H9 (cell line): ENCODE results near the gene ACBD6. TPM values are rescaled to one million over a fixed set of nuclear protein-coding genes. Genes with fewer than 3 reads are reported as not detected.

Experiments used
- DNase-seq: peaks from one replicate; pipeline ENCODE4 v3.0.0-alpha.2; 2017
- H2AFZ ChIP-seq: one replicate; pipeline ENCODE4 v1.6.1; 2013; ENCODE audit warnings: mild to moderate bottlenecking, low read length, control low read depth, moderate library complexity
- H2AK5ac ChIP-seq: 2 replicates; pipeline ENCODE4 v1.6.1; 2013; ENCODE audit warnings: low read length, control low read depth, mixed read lengths; ENCODE audit not compliant: insufficient read length
- H2BK120ac ChIP-seq: one replicate; pipeline ENCODE4 v1.6.1; 2013; ENCODE audit warnings: low read depth, mild to moderate bottlenecking, low read length, control low read depth, inconsistent platforms; ENCODE audit not compliant: poor library complexity, severe bottlenecking
- H2BK12ac ChIP-seq: 2 replicates; pipeline ENCODE4 v1.6.1; 2013; ENCODE audit warnings: low read length, control low read depth, mixed read lengths, low read depth; ENCODE audit not compliant: insufficient read length
- H2BK15ac ChIP-seq: 2 replicates; pipeline ENCODE4 v1.6.1; 2013; ENCODE audit warnings: low read depth, low read length, control low read depth
- H2BK20ac ChIP-seq: one replicate; pipeline ENCODE4 v1.6.1; 2013; ENCODE audit warnings: low read depth, mild to moderate bottlenecking, low read length, control low read depth, inconsistent platforms; ENCODE audit not compliant: poor library complexity, severe bottlenecking
- H2BK5ac ChIP-seq: 2 replicates; pipeline ENCODE4 v1.6.1; 2013; ENCODE audit warnings: low read length, control low read depth, mixed read lengths; ENCODE audit not compliant: insufficient read length
- H3K14ac ChIP-seq: 2 replicates; pipeline ENCODE4 v1.6.1; 2013; ENCODE audit warnings: low read length, control low read depth; ENCODE audit not compliant: insufficient read depth
- H3K18ac ChIP-seq: 2 replicates; pipeline ENCODE4 v1.6.1; 2013; ENCODE audit warnings: low read depth, mild to moderate bottlenecking, mixed read lengths, low read length, control low read depth; ENCODE audit not compliant: insufficient read length
- H3K23ac ChIP-seq: 2 replicates; pipeline ENCODE4 v1.6.1; 2013; ENCODE audit warnings: low read length, control low read depth, mixed read lengths, low read depth; ENCODE audit not compliant: insufficient read length
- H3K23me2 ChIP-seq: 2 replicates; pipeline ENCODE4 v1.6.1; 2013; ENCODE audit warnings: low read depth, mild to moderate bottlenecking, mixed read lengths, low read length, control low read depth; ENCODE audit not compliant: insufficient read length, poor library complexity, severe bottlenecking
- H3K27ac ChIP-seq: 2 replicates; pipeline ENCODE4 v1.5.1; 2013; ENCODE audit warnings: low read length, control low read depth, mixed read lengths, low read depth; ENCODE audit not compliant: insufficient read length
- H3K27me3 ChIP-seq: 2 replicates; pipeline ENCODE4 v1.6.1; 2013; ENCODE audit warnings: low read length, control low read depth, inconsistent platforms; ENCODE audit not compliant: insufficient read depth
- H3K4ac ChIP-seq: 2 replicates; pipeline ENCODE4 v1.6.1; 2013; ENCODE audit warnings: low read depth, mild to moderate bottlenecking, control low read depth, inconsistent platforms, low read length, moderate library complexity
- H3K4me1 ChIP-seq: 2 replicates; pipeline ENCODE4 v1.6.1; 2013; ENCODE audit warnings: low read length, control low read depth, inconsistent platforms; ENCODE audit not compliant: insufficient read depth
- H3K4me2 ChIP-seq: 2 replicates; pipeline ENCODE4 v1.6.1; 2013; ENCODE audit warnings: low read length, control low read depth, mixed read lengths; ENCODE audit not compliant: insufficient read length, insufficient read depth
- H3K56ac ChIP-seq: 2 replicates; pipeline ENCODE4 v1.6.1; 2013; ENCODE audit warnings: low read depth, mild to moderate bottlenecking, mixed read lengths, low read length, control low read depth; ENCODE audit not compliant: insufficient read length
- H3K79me1 ChIP-seq: 2 replicates; pipeline ENCODE4 v1.6.1; 2013; ENCODE audit warnings: low read depth, mild to moderate bottlenecking, moderate library complexity, low read length, control low read depth, inconsistent platforms; ENCODE audit not compliant: insufficient read depth, poor library complexity, severe bottlenecking
- H3K79me2 ChIP-seq: 2 replicates; pipeline ENCODE4 v1.6.1; 2013; ENCODE audit warnings: low read length, control low read depth, inconsistent platforms; ENCODE audit not compliant: insufficient read depth
- H3K9ac ChIP-seq: 2 replicates; pipeline ENCODE4 v1.6.1; 2013; ENCODE audit warnings: low read length, control low read depth, mixed read lengths; ENCODE audit not compliant: insufficient read length; ENCODE audit errors: extremely low read depth
- H3K9me3 ChIP-seq: one replicate; pipeline ENCODE4 v1.6.1; 2013; ENCODE audit warnings: low read depth, low read length, inconsistent platforms; ENCODE audit not compliant: control insufficient read depth
- H3T11ph ChIP-seq: one replicate; pipeline ENCODE4 v1.6.1; 2013; ENCODE audit warnings: mild to moderate bottlenecking, low read length, control low read depth, inconsistent platforms
- H4K20me1 ChIP-seq: one replicate; pipeline ENCODE4 v1.6.1; 2013; ENCODE audit not compliant: control insufficient read depth, insufficient read length, insufficient read depth
- H4K5ac ChIP-seq: 2 replicates; pipeline ENCODE4 v1.6.1; 2013; ENCODE audit warnings: low read depth, mild to moderate bottlenecking, mixed read lengths, low read length, control low read depth; ENCODE audit not compliant: insufficient read length
- H4K8ac ChIP-seq: replicated peaks from 2 replicates; pipeline ENCODE4 v1.6.1; 2013; ENCODE audit warnings: low read length, control low read depth, mixed read lengths, low read depth; ENCODE audit not compliant: insufficient read length
- H4K91ac ChIP-seq: 2 replicates; pipeline ENCODE4 v1.6.1; 2013; ENCODE audit warnings: low read depth, mild to moderate bottlenecking, moderate library complexity, mixed read lengths, low read length, control low read depth; ENCODE audit not compliant: insufficient read length
- H3K27ac Mint-ChIP-seq, 3 experiments: 2 replicates in 2 of 3; 3 replicates in 1 of 3; pipeline ENCODE4 v1.8.0; 2020 to 2021; ENCODE audit warnings: mixed read lengths in 3 of 3, mild to moderate bottlenecking in 1 of 3, moderate library complexity in 1 of 3
- H3K27me3 Mint-ChIP-seq: 2 replicates; pipeline ENCODE4 v1.8.0; 2021; ENCODE audit warnings: low read depth, mild to moderate bottlenecking, moderate library complexity, mixed read lengths
- H3K36me3 Mint-ChIP-seq, 3 experiments: 2 replicates in 2 of 3; 3 replicates in 1 of 3; pipeline ENCODE4 v1.8.0; 2020 to 2021; ENCODE audit warnings: low read depth in 3 of 3, mixed read lengths in 3 of 3; ENCODE audit not compliant: insufficient read depth in 1 of 3
- H3K4me1 Mint-ChIP-seq, 2 experiments: 2 replicates each; pipeline ENCODE4 v1.8.0; 2020; ENCODE audit warnings: mixed read lengths in 2 of 2
- H3K4me3 Mint-ChIP-seq, 2 experiments: 2 replicates in 1 of 2; 3 replicates in 1 of 2; pipeline ENCODE4 v1.8.0; 2020 to 2021; ENCODE audit warnings: mild to moderate bottlenecking in 2 of 2, mixed read lengths in 2 of 2, moderate library complexity in 1 of 2
- H3K9me3 Mint-ChIP-seq, 2 experiments: 2 replicates in 1 of 2; 3 replicates in 1 of 2; pipeline ENCODE4 v1.8.0; 2020; ENCODE audit warnings: mild to moderate bottlenecking in 2 of 2, mixed read lengths in 2 of 2, moderate library complexity in 1 of 2
- CTCF ChIP-seq: fragments of 200-600 bp; sonication (generic); conservative IDR thresholded peaks from 3 replicates; pipeline ENCODE4 v1.8.0; 2021; ENCODE audit warnings: antibody characterized with exemption, mild to moderate bottlenecking
- WGBS: extraction: QIAGEN DNeasy Blood & Tissue Kit; methylation state at CpG from one replicate; pipeline ENCODE4 v1.1.7; 2013; ENCODE audit warnings: missing lambda C conversion rate, low lambda C conversion rate, mixed read lengths; ENCODE audit not compliant: insufficient read length; ENCODE audit errors: extremely low coverage; 5-methylcytosine and 5-hydroxymethylcytosine counted together
- total RNA-seq: library from RNA; stranded (reverse); gene quantifications from 2 replicates; pipeline ENCODE4 v1.2.1, GENCODE V29; 2021

ACBD6 gene
- total RNA-seq, 1 experiment from 2014 or later, result 51.4 TPM

GRCh38 chr1:180505732-180506335 lies 3.5 kb upstream of the ACBD6 start:
- H3K4me3 Mint-ChIP-seq, result no peak overlapping the region
- H2AK5ac ChIP-seq, result no peak overlapping the region
- peaks cover 2% of the 10 kb centered on the region; the same call in 1 of the 2 replicates for H3K79me2 ChIP-seq
- H4K20me1 ChIP-seq, result no peaks in the 10 kb centered on the region
- no peak overlapping the region for H4K91ac ChIP-seq
- no peak overlapping the region for H3K4me2 ChIP-seq
- H3K27ac Mint-ChIP-seq, result no peak overlapping the region
- peaks cover 4% of the 10 kb centered on the region for H3K23me2 ChIP-seq
- no peak for TF ChIP-seq CTCF
- no peak overlapping the region for H3K14ac ChIP-seq
- WGBS, result no CpG with 5 or more reads among the region's 8 CpGs
- no peaks in the 10 kb centered on the region for H3K79me1 ChIP-seq
- no peaks in the 10 kb centered on the region for H3K27me3 ChIP-seq
- H3K36me3 Mint-ChIP-seq, result peaks cover 3 to 31% (median 12%) of the 10 kb centered on the region in 3 experiments; a peak in 5 of 7 replicates
- H3K23ac ChIP-seq, result no peak overlapping the region
- H3K18ac ChIP-seq, result no peak overlapping the region
- no peak for DNase-seq
- H3K4ac ChIP-seq, result no peak overlapping the region
- H4K5ac ChIP-seq, result no peak overlapping the region
- H3K4me1 ChIP-seq, result no peaks in the 10 kb centered on the region
- H2BK20ac ChIP-seq, result no peak overlapping the region
- peaks cover 14% of the 10 kb centered on the region for H3K27me3 Mint-ChIP-seq
- peaks cover 14 to 17% of the 10 kb centered on the region in 2 experiments for H3K4me1 Mint-ChIP-seq
- no peak overlapping the region for H2BK12ac ChIP-seq
- no peak overlapping the region for H3K27ac ChIP-seq
- no peak overlapping the region for H4K8ac ChIP-seq
- H2BK5ac ChIP-seq, result no peak overlapping the region
- H2BK15ac ChIP-seq, result no peak overlapping the region
- H3K56ac ChIP-seq, result no peak overlapping the region
- peaks cover 10% of the 10 kb centered on the region for H3K9me3 ChIP-seq
- no peak overlapping the region for H3K9ac ChIP-seq
- H2AFZ ChIP-seq, result no peak overlapping the region
- H3K9me3 Mint-ChIP-seq, result peaks cover 21 to 23% of the 10 kb centered on the region in 2 experiments
- H2BK120ac ChIP-seq, result no peak overlapping the region
- H3T11ph ChIP-seq, result no peak overlapping the region
